ENCODE results near the gene FXYD5.
"Not testable (repeated sequence)": the region's sequence is repeated elsewhere in the genome, so short reads cannot be mapped to it uniquely, and the experiment has no call there.

The FXYD5 gene

DNA sequence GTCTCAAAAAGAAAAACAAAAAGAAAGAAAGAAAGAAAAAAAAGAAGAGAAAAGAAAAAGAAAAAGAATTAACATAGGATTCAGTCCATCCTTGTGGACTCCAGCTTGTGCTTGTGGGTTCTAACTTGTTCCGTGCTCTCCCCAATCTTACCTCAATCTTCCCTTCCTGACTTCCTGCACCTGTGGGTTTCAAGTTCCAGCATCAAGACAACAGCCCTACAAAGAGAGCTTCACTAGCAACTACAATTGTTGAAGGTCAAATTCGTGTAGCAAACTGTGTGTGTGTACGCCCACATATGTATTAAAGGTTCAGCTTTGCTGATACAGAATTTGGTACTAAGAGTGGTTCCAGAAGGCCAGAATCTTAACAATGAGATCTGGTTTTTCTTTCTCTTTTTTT lies 25.3 kb downstream of the FXYD5 start:
- TF ChIP-seq ZNF274 (IDR thresholded peaks at IDR 0.05; ENCODE audit: low read depth, low read length), result no peak
- H3K4me3 ChIP-seq (ENCODE audit: low read length), result no peak overlapping the region

DNA sequence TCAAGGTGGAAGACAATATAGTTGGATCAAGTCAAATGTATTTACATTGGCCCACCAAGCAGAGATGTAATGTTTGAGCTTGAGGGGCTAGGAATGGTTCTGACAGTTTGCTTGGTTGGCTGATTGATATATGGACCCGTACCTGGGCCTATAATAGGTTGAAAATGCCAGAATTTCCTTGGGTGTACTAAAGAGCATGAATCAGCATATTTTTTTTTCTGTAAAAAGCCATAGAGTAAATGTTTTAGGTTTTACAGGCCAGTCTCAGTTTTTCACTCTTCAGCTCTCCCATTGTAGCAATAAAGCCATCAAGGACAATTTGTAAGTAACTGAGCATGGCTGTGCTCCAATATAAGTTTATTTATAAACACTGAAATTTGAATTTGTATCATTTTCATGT lies 26.9 kb downstream of the FXYD5 start:
- TF ChIP-seq ZNF274 (IDR thresholded peaks at IDR 0.05; ENCODE audit: low read depth, low read length), result no peak
- no peak overlapping the region for H3K4me3 ChIP-seq (ENCODE audit: low read length)

DNA sequence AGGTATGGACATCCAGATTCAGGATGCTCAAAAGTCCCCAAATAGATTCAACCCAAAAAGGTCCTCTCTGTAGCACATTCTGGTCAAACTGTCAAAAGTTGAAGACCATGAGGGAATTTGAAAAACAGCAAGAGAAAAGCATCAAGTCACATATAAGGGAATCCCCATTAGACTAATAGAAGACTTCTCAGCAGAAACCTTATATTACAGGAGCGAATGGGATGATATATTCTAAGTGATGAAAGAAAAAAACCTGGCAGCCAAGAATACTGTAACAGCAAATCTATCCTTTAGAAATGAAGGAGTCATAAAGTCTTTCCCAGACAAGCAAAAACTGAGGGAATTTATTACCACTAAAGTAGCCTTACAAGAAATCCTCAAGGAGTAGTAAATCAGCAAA lies 29.7 kb downstream of the FXYD5 start:
- H3K4me3 ChIP-seq (ENCODE audit: low read length), result no peak overlapping the region
- TF ChIP-seq ZNF274 (IDR thresholded peaks at IDR 0.05; ENCODE audit: low read depth, low read length), result no peak

DNA sequence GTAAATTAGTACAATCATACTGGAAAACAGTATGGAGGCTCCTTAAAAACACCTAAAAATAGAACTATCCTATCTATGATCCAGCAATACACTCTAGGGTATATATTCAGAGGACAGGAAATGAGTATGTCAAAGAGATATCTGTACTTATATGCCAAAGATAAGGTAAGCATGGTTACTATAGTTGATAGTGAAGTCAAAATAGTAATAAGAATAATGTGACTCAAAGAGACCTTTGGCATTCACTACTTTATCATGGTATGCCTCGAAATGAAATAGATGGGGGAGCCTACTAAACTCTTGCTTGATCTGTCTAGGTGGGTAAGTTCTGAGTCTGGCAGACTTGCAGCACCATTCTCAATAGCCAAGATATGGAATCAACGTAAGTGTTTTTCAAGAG lies 30.3 kb downstream of the FXYD5 start:
- H3K4me3 ChIP-seq (ENCODE audit: low read length), result no peak overlapping the region
- no peak for TF ChIP-seq ZNF274 (IDR thresholded peaks at IDR 0.05; ENCODE audit: low read depth, low read length)

DNA sequence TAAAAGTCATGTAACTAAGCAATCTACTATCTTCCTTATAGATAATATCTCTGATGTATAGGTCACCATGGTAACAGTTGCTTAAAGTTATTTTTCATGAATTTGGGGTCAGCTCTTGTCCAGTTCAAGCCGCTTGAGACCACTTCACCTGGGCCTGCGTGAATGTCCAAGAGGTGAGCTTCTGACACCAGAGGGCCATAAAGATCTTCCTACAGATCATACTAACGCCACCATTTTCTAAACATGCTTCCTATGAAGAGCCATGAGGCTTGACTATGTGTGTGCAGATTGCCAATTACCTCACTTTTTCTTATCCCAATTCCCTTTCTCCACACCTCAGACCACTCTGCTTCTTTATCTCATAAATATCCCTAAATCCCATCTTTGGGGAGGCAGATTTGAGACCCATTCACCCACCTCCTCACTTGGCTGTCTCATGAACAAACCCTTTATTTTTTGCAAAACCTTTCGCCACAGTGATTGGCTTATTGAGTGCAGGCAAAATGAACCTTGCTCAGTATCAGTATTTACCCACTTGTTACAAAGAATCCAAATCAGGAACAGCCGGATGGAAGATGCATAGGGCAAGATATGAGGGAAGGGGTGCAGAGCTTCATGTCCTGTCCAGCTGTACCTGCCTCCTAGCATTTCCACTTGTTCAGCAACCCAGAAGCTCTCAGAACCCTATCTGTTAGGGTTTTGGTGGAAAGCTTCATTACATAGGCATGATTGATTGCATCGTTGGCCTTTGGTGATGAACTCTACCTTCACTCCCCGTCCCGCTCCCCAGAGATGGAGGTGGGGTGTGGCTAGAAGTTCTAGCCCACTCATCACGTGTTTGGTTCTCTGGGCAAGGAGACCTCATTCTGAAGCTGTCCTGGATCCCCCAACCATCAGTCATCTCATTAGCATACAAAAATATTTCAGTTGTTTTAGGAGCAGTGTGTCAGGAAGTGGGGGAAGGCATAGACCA lies 39.8 kb downstream of the FXYD5 start:
- no peak overlapping the region for H3K4me3 ChIP-seq (ENCODE audit: low read length)

DNA sequence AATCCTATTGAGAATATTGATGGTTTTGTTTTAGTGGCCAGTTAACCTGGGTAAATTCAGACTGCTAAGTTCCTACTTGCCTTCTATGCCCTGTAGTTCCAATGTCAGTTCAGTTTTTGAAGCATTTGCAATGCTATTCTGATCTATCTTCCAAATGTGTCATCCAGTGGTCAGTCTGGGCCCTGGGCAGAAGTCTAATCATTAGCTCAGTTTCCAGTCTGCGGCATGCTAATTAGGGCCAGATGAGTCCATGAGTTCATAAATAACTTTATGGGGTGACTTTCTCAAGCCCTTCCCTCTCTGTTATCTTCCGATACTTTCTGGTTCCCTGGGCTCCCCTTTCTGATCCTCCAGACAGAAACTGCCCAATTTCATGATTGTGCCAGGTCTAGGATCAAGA lies 41.3 kb downstream of the FXYD5 start:
- no peak for TF ChIP-seq ZNF274 (IDR thresholded peaks at IDR 0.05; ENCODE audit: low read depth, low read length)

More for the DNA sequence above, 39.8 kb downstream of the FXYD5 start:
- TF ChIP-seq ZNF274 (IDR thresholded peaks at IDR 0.05; ENCODE audit: low read depth, low read length), result no peak

DNA sequence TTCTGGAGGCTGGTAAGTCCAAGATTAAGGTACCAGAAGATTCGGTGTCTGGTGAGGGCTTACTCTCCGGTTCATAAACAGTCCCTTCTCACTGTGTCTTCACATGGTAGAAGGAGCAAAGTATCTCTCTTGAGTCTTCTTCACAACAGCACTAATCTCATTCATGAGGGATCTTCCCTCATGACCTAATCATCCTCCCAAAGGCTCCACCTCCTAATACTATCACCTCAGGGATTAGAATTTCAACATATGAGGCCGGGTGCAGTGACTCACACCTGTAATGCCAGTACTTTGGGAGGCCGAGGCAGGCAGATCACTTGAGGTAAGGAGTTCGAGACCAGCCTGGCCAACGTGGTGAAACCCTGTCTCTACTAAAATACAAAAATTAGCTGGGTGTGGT lies 42.3 kb downstream of the FXYD5 start:
- not testable (repeated sequence) for H3K4me3 ChIP-seq (ENCODE audit: low read length)

More for the DNA sequence above, 41.3 kb downstream of the FXYD5 start:
- H3K4me3 ChIP-seq (ENCODE audit: low read length), result no peak overlapping the region

DNA sequence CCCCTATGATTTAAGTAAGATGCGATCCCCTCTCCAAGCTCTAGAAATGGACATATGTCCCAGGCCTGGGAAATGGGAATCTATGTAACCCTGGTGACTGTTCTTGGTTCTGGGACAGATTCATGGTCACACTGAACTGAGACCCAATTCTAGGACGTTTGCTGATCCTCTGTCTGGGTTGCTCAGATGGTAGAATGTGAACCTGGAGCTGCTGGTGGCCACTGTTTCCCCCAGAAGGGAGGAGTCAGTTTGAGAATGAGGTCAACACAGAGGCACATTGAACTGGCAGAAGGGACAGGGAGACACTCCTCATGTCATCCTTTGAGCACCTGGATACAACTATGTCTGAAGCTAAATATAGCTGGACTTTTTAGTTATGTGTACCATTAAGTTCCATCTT lies 44.9 kb downstream of the FXYD5 start:
- no peak overlapping the region for H3K4me3 ChIP-seq (ENCODE audit: low read length)
- no peak for TF ChIP-seq ZNF274 (IDR thresholded peaks at IDR 0.05; ENCODE audit: low read depth, low read length)

DNA sequence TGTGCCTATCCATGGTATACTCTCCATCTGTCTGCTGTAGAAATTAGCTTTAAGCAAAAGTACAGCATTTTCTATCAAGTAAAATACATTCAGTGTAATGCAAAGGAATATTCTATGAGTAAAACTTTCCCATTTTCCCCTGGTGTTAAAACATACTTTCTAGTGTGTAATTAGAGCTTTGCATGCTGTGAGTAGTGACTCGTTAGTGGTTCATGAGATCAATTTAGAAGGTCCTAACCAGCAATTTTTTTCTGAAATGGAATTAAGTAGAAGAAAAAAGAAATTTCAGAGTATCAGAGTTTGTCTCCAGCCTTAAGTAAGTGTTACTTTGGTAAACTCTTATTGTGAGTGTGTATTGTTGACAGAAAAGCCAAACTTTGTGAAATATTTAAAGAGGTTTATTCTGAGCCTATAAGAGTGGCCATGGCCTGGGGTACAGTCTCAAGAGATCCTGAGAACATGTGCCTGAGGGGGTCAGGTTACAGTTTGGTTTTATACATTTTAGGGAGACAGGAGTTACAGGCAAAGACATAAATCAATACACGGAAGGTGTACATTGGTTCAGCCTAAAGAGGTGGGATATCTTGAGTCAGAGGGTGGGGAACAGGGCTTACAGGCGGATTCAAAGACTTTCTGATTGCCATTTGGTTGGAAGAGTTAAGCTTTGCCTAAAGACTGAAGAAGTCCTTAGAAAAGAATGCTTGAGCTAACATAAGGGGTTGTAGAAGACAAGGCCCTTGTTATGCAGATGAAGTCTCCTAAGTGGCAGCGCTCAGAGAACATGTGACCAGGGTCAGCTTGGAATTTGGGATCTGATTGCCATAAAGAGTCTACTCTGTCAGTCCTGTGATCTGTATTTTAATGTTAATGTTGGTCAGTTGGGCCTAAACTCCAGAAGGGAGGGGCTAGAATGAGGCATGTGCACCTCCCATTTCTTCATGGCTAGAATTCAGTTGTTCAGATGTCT lies 48.5 kb downstream of the FXYD5 start:
- no peak overlapping the region for H3K4me3 ChIP-seq (ENCODE audit: low read length)
- no peak for TF ChIP-seq ZNF274 (IDR thresholded peaks at IDR 0.05; ENCODE audit: low read depth, low read length)

DNA sequence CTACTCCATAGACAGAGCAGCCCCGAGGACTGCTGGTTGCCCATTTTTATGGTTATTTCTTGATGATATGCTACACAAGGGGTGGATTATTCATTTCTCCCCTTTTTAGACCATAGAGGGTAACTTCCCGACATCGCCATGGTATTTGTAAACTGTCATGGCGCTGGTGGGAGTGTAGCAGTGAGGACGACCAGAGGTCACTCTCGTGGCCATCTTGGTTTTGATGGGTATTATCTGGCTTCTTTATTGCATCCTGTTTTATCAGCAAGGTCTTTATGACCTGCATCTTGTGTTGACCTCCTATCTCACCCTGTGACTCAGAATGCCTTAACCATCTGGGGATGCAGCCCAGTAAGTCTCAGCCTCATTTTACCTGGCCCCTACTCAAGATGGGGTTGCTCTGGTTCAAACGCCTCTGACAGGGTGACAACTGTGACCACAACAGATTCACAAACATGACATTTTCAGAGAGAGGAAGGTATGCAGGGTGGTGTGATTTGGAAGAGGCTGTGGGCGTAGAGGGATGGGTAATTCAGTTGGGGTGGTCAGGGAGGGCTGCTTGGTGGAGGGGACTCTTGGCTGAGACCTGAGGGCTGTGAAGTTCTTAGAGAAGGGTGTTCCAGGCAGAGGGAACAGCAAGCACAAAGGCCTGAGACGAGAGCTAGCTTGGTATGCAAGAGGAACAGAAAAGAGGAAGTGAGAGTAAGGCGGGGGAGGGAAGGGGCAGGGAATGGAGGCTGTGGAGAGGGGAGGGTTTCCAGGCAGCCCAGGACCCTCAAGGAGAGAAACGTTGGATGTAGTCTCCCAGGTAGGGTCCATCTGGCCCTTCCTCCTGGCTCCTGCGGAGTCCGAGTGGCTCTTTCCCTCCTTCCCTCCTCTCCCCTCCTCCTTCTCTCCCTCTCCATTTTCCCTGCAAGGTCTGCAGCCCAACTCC lies 50.5 kb downstream of the FXYD5 start:
- no peak overlapping the region for H3K4me3 ChIP-seq (ENCODE audit: low read length)
- no peak for TF ChIP-seq ZNF274 (IDR thresholded peaks at IDR 0.05; ENCODE audit: low read depth, low read length)

DNA sequence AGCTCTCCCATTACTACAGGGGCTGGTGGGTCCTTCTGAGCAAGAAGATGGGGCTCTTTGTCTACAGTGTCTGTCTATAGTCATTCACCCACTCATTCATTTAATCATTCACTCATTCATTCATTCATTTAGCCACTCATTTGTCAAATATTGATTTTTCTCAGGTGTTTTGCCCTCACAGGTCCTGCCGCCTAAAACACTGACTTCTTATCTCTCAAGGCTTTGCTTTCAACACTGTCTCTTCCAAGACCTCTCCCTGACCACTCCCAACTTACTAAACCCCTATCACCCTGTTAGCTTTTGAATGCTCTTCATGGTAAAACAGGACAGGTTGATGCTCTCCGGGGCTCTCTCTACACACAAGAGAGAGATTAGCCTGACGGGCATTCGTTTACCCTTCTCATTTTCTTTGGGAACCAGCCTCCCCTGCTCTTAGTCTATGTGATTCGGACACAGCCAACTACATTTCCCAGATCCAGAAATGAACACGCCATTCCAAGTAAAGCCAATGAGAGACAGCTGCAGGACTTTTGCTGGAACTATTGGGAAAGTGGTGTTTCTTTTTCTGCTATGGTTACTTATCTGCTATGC lies 51.3 kb downstream of the FXYD5 start:
- no peak overlapping the region for H3K4me3 ChIP-seq (ENCODE audit: low read length)
- TF ChIP-seq ZNF274 (IDR thresholded peaks at IDR 0.05; ENCODE audit: low read depth, low read length), result no peak

DNA sequence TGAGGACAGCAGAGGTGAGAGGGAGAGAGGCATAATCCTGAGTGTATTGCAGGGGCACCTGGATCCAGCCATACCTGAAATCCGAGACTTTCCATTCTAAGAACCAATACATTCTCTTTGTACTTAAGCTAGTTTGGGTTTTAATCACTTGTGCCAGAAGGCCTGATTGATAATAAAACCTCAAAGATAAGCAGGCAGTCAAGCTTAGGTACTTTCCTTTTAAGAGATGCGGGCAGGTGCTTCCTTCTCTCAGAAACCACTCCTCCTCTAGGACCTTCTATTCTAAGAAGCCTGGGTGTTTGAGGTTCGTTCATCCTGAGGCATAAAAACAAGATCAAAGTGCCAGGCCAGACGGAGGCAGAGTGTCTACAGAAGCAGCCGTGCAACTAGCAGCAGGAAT lies 51.8 kb downstream of the FXYD5 start:
- no peak overlapping the region; the same call in 1 of the 2 replicates for H3K4me3 ChIP-seq (ENCODE audit: low read length)
- TF ChIP-seq ZNF274 (IDR thresholded peaks at IDR 0.05; ENCODE audit: low read depth, low read length), result no peak

DNA sequence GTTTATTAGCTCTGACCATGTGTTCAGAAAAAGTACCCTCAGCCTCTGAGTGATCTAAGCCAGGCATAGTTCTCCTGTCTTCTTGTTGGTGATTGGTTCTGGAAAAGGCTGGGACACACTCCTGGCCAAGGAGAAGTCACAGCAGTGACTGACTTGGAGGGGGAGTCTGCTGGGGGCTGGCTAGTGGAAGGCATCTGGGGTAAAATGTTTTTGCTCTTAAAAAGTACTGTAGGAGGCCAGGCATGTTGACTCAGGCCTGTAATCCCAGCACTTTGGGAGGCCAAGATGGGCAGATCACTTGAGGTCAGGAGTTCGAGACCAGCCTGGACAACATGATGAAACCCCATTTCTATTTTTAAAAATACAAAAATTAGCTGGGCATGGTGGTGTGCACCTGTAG lies 52.3 kb downstream of the FXYD5 start:
- no peak for TF ChIP-seq ZNF274 (IDR thresholded peaks at IDR 0.05; ENCODE audit: low read depth, low read length)
- H3K4me3 ChIP-seq (ENCODE audit: low read length), result peak overlapping the region; percentile 20; the same call in 1 of the 2 replicates

Data from GM08714 (cell line).